Inflammatory macrophage treated with lipopolysaccharide for 4 hours (primary cell): ENCODE data around the gene RGL4.
A peak's percentile ranks its signal among the peaks of the same experiment; 100 is the strongest.

Source experiments
- DNase-seq: peaks from one replicate; pipeline ENCODE4 v3.0.0-alpha.2; 2020

Gene RGL4

GRCh38 chr22:23744001-23744400 lies 53.2 kb downstream of the RGL4 start:
- no peak for DNase-seq

GRCh38 chr22:23744485-23744884 lies 53.7 kb downstream of the RGL4 start:
- no peak for DNase-seq

GRCh38 chr22:23745791-23746190 lies 55.0 kb downstream of the RGL4 start:
- peak; percentile 9 for DNase-seq
